ENCODE measurements around the gene SLC46A3. TPM values are rescaled to one million over a fixed set of nuclear protein-coding genes. Genes with fewer than 3 reads are reported as not detected.

SLC46A3 gene
- polyA plus RNA-seq, 4 donors, result 1.8 to 4.4 (median 3.1) TPM

Other genes starting within 250 kb of the SLC46A3 start
- gene FLT1, start 223.8 kb downstream of the SLC46A3 start, polyA plus RNA-seq (ENCODE audit: insufficient read length in 4 of 4), result 10 to 100 TPM; 44.6 to 61.8 (median 53.6) TPM
- 100 to 1,000 TPM in 2 of 4 donors, 10 to 100 TPM in 2; 96.9 to 104 (median 101) TPM for gene POMP, start 59.8 kb downstream of the SLC46A3 start, polyA plus RNA-seq (ENCODE audit: insufficient read length in 4 of 4)
- 1 to 10 TPM in 2 of 4 donors, under 1 TPM in 2; 0.89 to 1.7 (median 1.2) TPM for gene MTUS2, start 101.4 kb upstream of the SLC46A3 start, polyA plus RNA-seq (ENCODE audit: insufficient read length in 4 of 4)

Data from right renal pelvis (tissue), 4 donors.